ENCODE results near the gene PCGF3. TPM values are rescaled to one million over a fixed set of nuclear protein-coding genes. Genes with fewer than 3 reads are reported as not detected.

The PCGF3 gene
- total and polyA plus RNA-seq, 2 experiments from 2014 or later: 21.0 to 26.0 TPM

DNA sequence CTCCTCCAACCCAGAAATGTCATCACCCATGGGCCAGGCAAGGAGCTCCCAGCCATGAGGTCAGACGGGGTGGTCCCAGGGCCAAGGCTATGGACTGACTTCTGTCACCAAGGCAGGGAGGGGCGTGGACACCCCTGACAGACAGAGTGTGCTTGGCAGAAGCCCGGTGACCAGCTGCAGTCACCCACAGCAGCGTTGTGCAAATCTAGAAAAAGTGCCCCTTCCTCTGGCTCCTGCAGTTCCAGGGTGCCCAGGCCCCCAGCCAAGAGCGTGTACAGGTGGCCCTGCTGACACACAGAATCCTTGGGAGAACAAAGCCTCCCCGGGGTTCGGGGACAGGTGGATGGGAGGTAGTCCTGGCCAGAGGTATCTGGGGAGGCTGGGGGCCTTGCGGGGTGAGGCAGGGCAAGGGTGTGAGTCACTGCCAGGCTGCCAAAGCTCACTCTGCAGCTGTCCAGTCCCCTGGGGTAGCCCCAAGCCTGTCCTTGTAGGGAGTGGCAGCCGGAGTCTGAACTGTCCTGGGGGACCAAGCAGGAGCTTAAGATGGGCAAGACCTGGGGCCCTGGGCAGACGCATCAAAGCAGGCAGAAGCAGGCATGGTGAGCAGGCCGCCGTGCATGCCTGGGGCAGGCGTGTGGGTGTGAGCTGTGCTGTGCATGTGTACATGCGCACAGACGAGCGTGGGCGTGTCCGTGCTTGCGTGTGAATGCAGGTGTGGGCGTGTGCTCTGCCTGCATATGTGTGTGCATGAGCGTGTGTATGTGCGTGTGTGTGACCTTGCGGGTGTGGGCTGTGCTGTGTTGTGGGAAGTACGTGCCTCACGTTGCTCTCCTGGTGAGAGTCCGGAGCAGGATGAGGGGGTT is 28.0 kb upstream of the PCGF3 start:
- Histone ChIP-seq H3K36me3 (ENCODE audit: low read depth) (no peaks in the 10 kb centered on the region), H3K27ac (no peak overlapping the region), H3K79me2 (ENCODE audit: insufficient read depth) (peaks cover 27% of the 10 kb centered on the region), H3K4me2 (ENCODE audit: unreplicated experiment) (no peak overlapping the region), H3K9me3 (ENCODE audit: low read depth) (no peaks in the 10 kb centered on the region), H3F3A (ENCODE audit: insufficient read depth) (no peaks in the 10 kb centered on the region), H3K4me1 (ENCODE audit: insufficient read depth) (0 out of 2 replicates have a peak, but pooled peaks cover 6% of the 10 kb centered on the region), H3K27me3 (replicated peaks; ENCODE audit: insufficient read depth) (no peaks in the 10 kb centered on the region), H2AFZ (no peak overlapping the region), H3K4me3 (no peak overlapping the region), H3K9me2 (ENCODE audit: insufficient read depth) (no peaks in the 10 kb centered on the region), H4K20me1 (ENCODE audit: insufficient read depth) (no peaks in the 10 kb centered on the region), H3K9ac (no peak overlapping the region)
- TF ChIP-seq EZH2phosphoT487 (IDR thresholded peaks at IDR 0.05; ENCODE audit: insufficient read depth, low read depth) (no peak), EZH2 (IDR thresholded peaks at IDR 0.05; ENCODE audit: insufficient read depth, poor library complexity, severe bottlenecking) (no peak)
- in situ Hi-C loops (cut with MboI): no loop called here
- peak; percentile 69 for DNase-seq
- WGBS, 2 experiments (ENCODE audit: low coverage in 1 of 2, low lambda C conversion rate in 2 of 2, missing lambda C conversion rate in 2 of 2): 40 to 44% methylated on average over 25 of the region's 26 CpGs

DNA sequence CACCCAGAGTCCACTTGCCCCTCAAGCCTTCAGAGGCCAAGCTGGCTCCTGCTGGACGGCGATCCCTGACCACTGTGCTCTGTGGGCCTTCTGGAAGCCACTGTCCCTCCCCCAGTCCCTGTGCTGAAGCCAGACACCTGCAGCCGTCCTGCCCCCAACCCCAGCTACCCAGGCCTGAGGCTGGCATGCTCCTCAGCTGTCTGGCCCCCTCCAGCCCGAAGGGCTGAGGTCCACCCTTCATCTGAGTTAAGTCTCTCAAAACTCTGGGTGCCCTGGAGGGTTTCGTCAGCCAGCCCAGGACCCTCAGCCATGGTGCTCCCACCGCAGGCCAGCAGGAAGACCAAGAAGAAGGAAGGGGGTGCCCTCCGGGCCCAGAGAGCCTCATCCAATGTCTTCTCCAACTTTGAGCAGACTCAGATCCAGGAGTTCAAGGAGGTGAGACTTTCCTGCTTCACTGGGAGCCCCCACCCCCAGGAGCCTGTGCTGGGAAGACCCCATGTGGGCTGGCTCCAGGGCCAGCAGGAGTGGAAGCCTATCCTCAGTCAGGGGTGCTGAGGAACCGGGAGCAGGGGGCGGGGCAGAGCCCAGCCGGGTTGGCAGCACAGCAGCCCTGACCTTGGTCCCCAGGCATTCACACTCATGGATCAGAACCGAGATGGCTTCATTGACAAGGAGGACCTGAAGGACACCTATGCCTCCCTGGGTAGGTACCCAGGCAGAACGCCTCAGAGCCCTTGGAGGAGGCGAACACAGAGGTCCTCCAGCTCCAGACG is 27.1 kb upstream of the PCGF3 start:
- Histone ChIP-seq H3K27ac (no peak overlapping the region), H3F3A (ENCODE audit: insufficient read depth) (no peaks in the 10 kb centered on the region), H3K4me2 (ENCODE audit: unreplicated experiment) (no peak overlapping the region), H3K79me2 (ENCODE audit: insufficient read depth) (peaks cover 18% of the 10 kb centered on the region), H3K9me3 (ENCODE audit: low read depth) (no peaks in the 10 kb centered on the region), H3K4me3 (no peak overlapping the region), H3K9me2 (ENCODE audit: insufficient read depth) (no peaks in the 10 kb centered on the region), H3K9ac (no peak overlapping the region), H2AFZ (no peak overlapping the region), H3K27me3 (replicated peaks; ENCODE audit: insufficient read depth) (no peaks in the 10 kb centered on the region), H3K4me1 (ENCODE audit: insufficient read depth) (no peaks in the 10 kb centered on the region), H4K20me1 (ENCODE audit: insufficient read depth) (no peaks in the 10 kb centered on the region), H3K36me3 (ENCODE audit: low read depth) (no peaks in the 10 kb centered on the region)
- WGBS, 2 experiments (ENCODE audit: low coverage in 1 of 2, low lambda C conversion rate in 2 of 2, missing lambda C conversion rate in 2 of 2): 51 to 62% methylated on average over 14 of the region's 14 CpGs
- no peak for DNase-seq
- in situ Hi-C loops (cut with MboI): no loop called here
- TF ChIP-seq EZH2 (IDR thresholded peaks at IDR 0.05; ENCODE audit: insufficient read depth, poor library complexity, severe bottlenecking): no peak
- no peak for TF ChIP-seq EZH2phosphoT487 (IDR thresholded peaks at IDR 0.05; ENCODE audit: insufficient read depth, low read depth)

- 79 to 82% methylated on average over 12 to 13 of the region's 13 CpGs for WGBS, 2 experiments (ENCODE audit: low coverage in 1 of 2, low lambda C conversion rate in 2 of 2, missing lambda C conversion rate in 2 of 2)
These were observed 26.5 kb upstream of the PCGF3 start for GRCh38 chr4:679104-679481.

DNA sequence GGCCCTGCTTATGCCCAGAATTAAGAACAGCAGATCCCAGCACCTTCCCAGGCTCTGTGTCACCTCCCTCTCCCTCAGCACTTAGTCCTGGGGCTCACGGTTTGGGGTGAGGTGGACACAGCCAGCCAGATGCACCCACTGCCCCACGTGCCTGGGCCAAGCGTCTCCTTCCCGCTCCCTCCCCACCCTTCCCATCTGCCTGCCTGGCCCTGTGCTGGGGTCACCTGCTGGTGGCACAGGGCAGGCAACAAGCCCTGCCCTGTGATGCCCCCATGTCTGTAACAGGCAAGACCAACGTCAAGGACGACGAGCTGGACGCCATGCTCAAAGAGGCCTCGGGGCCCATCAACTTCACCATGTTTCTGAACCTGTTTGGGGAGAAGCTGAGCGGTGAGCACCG is 26.0 kb upstream of the PCGF3 start:
- TF ChIP-seq EZH2phosphoT487 (IDR thresholded peaks at IDR 0.05; ENCODE audit: insufficient read depth, low read depth) (no peak), EZH2 (IDR thresholded peaks at IDR 0.05; ENCODE audit: insufficient read depth, poor library complexity, severe bottlenecking) (no peak)

More at GRCh38 chr4:679104-679481, 26.5 kb upstream of the PCGF3 start:
- H2AFZ ChIP-seq: no peak overlapping the region
- H3K27me3 ChIP-seq (replicated peaks; ENCODE audit: insufficient read depth): no peaks in the 10 kb centered on the region
- H3F3A ChIP-seq (ENCODE audit: insufficient read depth): no peaks in the 10 kb centered on the region
- H3K4me2 ChIP-seq (ENCODE audit: unreplicated experiment): no peak overlapping the region
- H3K4me3 ChIP-seq: no peak overlapping the region
- no peaks in the 10 kb centered on the region for H3K4me1 ChIP-seq (ENCODE audit: insufficient read depth)
- no peak overlapping the region for H3K27ac ChIP-seq
- DNase-seq: no peak
- no peak for TF ChIP-seq EZH2 (IDR thresholded peaks at IDR 0.05; ENCODE audit: insufficient read depth, poor library complexity, severe bottlenecking)
- no peak for TF ChIP-seq EZH2phosphoT487 (IDR thresholded peaks at IDR 0.05; ENCODE audit: insufficient read depth, low read depth)
- no peaks in the 10 kb centered on the region for H3K36me3 ChIP-seq (ENCODE audit: low read depth)
- H4K20me1 ChIP-seq (ENCODE audit: insufficient read depth): no peaks in the 10 kb centered on the region
- no peaks in the 10 kb centered on the region for H3K9me3 ChIP-seq (ENCODE audit: low read depth)
- peaks cover 15% of the 10 kb centered on the region for H3K79me2 ChIP-seq (ENCODE audit: insufficient read depth)
- no peak overlapping the region for H3K9ac ChIP-seq
- in situ Hi-C loops (cut with MboI): no loop called here
- H3K9me2 ChIP-seq (ENCODE audit: insufficient read depth): no peaks in the 10 kb centered on the region

More for the DNA sequence above, 26.0 kb upstream of the PCGF3 start:
- no peaks in the 10 kb centered on the region for H4K20me1 ChIP-seq (ENCODE audit: insufficient read depth)
- H3K9me2 ChIP-seq (ENCODE audit: insufficient read depth): no peaks in the 10 kb centered on the region
- no peak for DNase-seq
- no peak overlapping the region for H3K4me2 ChIP-seq (ENCODE audit: unreplicated experiment)
- H3K4me3 ChIP-seq: no peak overlapping the region
- no peaks in the 10 kb centered on the region for H3K9me3 ChIP-seq (ENCODE audit: low read depth)
- in situ Hi-C loops (cut with MboI): no loop called here
- WGBS, 2 experiments (ENCODE audit: low coverage in 1 of 2, low lambda C conversion rate in 2 of 2, missing lambda C conversion rate in 2 of 2): 79 to 83% methylated on average over 11 of the region's 11 CpGs
- no peaks in the 10 kb centered on the region for H3K36me3 ChIP-seq (ENCODE audit: low read depth)
- H3K27me3 ChIP-seq (replicated peaks; ENCODE audit: insufficient read depth): no peaks in the 10 kb centered on the region
- no peak overlapping the region for H3K9ac ChIP-seq
- no peaks in the 10 kb centered on the region for H3K4me1 ChIP-seq (ENCODE audit: insufficient read depth)
- H3F3A ChIP-seq (ENCODE audit: insufficient read depth): no peaks in the 10 kb centered on the region
- no peak overlapping the region for H3K27ac ChIP-seq
- H2AFZ ChIP-seq: no peak overlapping the region
- H3K79me2 ChIP-seq (ENCODE audit: insufficient read depth): peaks cover 13% of the 10 kb centered on the region

Data from GM23248 (cell line).